GM13977 (cell line): ENCODE data around the gene SLC29A1.

ENCODE experiments used
- DNase-seq: peaks from one replicate; pipeline ENCODE4 v3.0.0; 2012; ENCODE audit warnings: low spot score
- in situ Hi-C: fragments of 300-500 bp; cut with MboI; formaldehyde crosslinking; loops from one replicate; pipeline ENCODE4 v1.12.0; 2022; ENCODE audit warnings: low sequenced_read_pairs, low pct_unique_long_range_greater_than_20kb, mixed read lengths, inconsistent platforms; ENCODE audit not compliant: unreplicated experiment
- TF ChIP-seq, protein P1 (sequence below): IDR thresholded peaks from 2 replicates; pipeline ENCODE4 v1.5.1; 2012; ENCODE audit warnings: mild to moderate bottlenecking, control low read depth; ENCODE audit not compliant: insufficient read depth; ENCODE audit errors: extremely low read depth, missing control alignments

The SLC29A1 gene

DNA sequence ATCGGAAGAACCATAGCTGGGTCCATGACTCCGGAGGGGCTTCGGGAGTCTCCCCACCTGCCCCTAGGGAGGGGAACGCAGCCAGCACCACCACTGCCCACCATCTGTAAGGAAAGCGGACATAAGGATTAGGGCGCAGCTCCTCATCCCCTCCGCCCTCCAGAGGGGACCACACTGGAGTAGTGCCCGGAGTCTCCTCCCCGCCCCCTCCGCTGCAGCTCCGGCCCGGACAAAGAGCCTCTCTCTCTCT, 33.3 kb downstream of the SLC29A1 start:
- TF ChIP-seq, protein P1, sequence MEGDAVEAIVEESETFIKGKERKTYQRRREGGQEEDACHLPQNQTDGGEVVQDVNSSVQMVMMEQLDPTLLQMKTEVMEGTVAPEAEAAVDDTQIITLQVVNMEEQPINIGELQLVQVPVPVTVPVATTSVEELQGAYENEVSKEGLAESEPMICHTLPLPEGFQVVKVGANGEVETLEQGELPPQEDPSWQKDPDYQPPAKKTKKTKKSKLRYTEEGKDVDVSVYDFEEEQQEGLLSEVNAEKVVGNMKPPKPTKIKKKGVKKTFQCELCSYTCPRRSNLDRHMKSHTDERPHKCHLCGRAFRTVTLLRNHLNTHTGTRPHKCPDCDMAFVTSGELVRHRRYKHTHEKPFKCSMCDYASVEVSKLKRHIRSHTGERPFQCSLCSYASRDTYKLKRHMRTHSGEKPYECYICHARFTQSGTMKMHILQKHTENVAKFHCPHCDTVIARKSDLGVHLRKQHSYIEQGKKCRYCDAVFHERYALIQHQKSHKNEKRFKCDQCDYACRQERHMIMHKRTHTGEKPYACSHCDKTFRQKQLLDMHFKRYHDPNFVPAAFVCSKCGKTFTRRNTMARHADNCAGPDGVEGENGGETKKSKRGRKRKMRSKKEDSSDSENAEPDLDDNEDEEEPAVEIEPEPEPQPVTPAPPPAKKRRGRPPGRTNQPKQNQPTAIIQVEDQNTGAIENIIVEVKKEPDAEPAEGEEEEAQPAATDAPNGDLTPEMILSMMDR: no peak
- in situ Hi-C loops: no loop called here
- DNase-seq: no peak

DNA sequence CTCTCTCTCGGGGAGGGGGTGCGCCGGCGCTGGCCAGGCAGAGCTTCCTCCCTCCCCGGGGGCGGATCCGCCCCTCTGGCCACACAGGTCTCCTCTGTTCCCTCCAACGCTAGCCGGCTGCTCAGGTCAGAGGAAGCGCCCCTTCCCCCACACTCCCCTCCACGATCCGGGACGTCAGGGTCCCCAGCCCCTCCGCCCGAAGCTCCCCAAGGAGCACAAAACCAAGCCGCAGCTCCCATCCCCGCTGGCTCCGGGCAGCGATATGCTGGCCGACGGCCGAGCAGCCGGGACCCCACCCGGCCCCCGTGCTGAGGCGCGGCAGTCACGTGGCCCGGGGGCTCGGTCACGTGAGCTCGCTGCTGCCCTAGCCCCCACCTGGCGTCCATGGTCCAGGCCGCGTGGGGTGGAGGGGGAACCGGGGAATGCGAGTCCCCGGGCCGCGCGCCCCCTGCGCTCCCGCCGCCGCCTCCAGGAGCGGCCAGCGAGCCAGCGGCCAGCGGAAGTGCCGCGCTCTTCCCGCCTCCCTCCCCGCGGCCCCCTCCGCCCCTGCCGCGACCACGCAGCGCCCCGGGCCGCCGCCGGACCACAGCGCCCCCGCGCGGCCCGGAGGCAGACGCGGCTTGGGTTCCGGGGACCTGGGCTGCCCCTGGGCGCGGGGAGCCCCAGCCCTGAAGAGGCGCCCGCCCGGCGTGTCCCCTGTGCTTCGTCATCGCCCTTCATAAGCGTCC, 33.8 kb downstream of the SLC29A1 start, which contains the start of gene SLC35B2:
Gene SLC35B2, minus strand, starts transcription at position 504 of the 728 bp plus-strand sequence. Its CDS starts 118 bp downstream, at position 386.
- TF ChIP-seq, protein P1: peak; percentile 84
- in situ Hi-C loops: no loop called here
- peak; percentile 87 for DNase-seq

DNA sequence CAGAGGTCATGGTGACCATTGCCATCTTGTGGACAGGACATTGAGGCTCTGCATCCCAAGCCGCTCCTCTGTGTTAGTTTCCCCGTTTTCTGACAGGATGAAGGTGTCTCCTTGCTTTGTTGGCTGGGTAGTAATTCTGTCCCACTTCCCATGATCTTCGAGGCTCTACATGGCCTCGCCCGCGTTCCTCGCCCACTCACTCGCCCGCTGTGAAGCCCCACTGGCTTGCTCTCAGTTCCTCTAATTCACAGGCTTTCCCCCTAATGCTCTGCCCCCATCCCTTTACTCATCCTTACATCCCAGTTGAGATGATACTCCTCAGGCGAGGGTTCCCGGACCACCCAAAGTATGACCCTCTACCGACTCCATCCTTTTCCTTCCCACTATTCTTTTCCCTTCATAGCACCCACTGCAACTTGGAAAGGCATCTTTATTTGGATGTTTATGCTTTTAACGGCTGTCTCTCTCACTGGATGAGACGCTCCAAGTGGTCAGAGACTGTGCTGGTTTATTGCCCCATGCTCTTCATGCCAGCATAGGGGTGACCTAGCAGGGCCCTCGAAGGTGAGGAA, 34.4 kb downstream of the SLC29A1 start:
- TF ChIP-seq, protein P1: no peak
- in situ Hi-C loops: no loop called here
- peak; percentile 68 for DNase-seq

DNA sequence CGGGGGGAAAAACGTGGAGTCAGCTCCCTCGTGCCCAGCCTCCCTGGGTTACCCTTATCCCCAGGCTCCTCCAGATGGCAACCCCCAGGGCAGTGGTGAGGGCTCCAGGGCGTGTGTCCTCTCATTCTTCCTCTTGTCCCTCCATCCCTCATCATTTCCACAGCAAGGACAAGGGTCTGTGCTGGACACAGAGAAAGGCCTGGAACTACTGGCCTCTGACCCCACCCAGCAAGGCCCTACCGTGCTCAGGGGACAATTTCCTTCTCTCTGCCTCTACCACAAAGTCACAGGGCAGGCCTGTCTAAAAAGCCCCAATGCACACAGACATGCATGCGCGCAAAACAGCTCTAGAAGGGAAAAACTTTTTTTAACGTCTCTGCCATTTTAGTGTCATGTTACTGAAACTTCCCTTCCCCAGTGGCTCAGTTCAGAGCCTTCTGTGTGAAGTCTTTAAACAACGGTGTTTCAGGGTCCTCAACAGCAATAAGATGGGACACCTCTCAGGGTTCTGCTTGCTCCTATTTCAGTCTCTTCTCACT, 35.0 kb downstream of the SLC29A1 start:
- in situ Hi-C loops: no loop called here
- TF ChIP-seq, protein P1: no peak

DNA sequence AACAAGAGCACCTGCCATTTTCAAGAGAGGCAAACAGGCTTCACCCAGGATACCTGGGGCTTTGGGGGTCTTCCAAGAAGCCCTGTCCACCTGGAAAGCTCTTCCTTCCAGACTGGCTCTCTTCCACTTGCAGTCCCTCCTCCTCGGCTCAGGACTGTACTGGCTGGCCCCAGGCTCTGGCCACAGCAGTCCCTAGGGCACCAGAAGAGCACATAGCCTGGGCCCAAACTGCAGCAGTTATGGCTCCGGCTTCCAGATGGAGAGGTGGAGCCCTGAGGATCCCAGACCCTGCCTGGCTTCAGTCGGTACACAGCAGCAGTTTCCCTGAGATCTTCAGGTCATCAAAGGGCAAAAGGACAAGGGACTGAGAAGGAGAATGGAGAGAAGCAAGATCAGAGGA, 35.5 kb downstream of the SLC29A1 start:
- in situ Hi-C loops: no loop called here
- no peak for DNase-seq
- TF ChIP-seq, protein P1: no peak

More for the DNA sequence above, 35.0 kb downstream of the SLC29A1 start:
- DNase-seq: peak; percentile 51

DNA sequence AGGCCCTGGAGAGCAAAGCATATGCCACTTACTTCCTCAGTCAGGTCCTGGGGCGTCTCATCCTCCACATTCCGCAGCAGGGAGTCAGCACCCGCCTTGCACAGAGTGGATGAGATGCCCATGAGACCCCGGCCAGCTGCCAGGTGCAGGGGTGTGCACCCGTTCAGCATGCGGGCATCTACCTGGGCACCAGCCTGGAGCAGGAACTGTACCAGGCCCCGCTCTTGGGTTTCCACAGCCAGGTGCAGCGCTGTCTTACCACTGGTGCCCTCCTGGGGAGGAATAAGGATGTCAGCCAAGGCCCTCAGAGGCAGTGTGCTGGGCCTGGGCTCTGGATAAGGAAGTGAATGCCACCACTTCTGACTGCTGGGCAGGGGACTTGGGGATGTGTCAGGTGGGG, 36.6 kb downstream of the SLC29A1 start:
- no peak for DNase-seq
- in situ Hi-C loops: no loop called here
- TF ChIP-seq, protein P1: no peak
